Neural progenitor cell (in vitro differentiated cells): Measurements from ENCODE around the gene SEMA5B.

Experiments used
- EZH2 ChIP-seq: fragments of 200-600 bp; sonication (generic); IDR thresholded peaks from 2 replicates; pipeline ENCODE4 v1.6.1; 2017; ENCODE audit warnings: antibody characterized with exemption, mild to moderate bottlenecking, moderate library complexity
- EZH2phosphoT487 ChIP-seq: fragments of 200-600 bp; sonication (generic); IDR thresholded peaks from 2 replicates; pipeline ENCODE4 v1.6.1; 2017; ENCODE audit warnings: antibody characterized with exemption

DNA sequence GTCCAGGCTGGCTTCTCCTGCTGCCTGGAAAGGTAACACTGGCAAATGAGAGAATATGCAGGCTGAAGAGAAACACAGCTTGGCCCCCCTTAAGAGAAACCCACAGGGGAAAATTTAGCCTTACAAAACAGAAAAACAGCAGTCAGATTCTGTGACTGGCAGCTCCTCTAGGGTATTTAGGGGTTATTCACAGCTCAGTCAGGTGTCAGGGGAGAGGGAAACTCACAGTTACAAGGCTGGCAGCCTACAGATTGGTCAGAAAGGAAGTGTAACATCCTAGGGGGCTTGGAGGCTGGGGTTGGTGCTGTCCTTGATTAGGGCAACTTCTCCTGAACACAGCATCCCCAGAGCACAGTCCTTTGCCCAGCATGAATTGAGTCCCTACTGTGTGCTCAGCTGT lies 81.4 kb downstream of the SEMA5B start:
- TF ChIP-seq EZH2 = no peak
- TF ChIP-seq EZH2phosphoT487 = no peak
